Measurements from ENCODE around the gene GPR26. TPM values are rescaled to one million over a fixed set of nuclear protein-coding genes. Genes with fewer than 3 reads are reported as not detected.

Gene GPR26
- total and polyA plus RNA-seq, 2 of the 4 experiments (the other 2 are of a cell fraction) = not detected

GRCh38 chr10:123706236-123706635 is 40.1 kb downstream of the GPR26 start:
- TF ChIP-seq USF2 (IDR thresholded peaks at IDR 0.05; ENCODE audit: low read depth, low read length) (no peak), CEBPB (IDR thresholded peaks at IDR 0.05; ENCODE audit: low read depth, low read length) (no peak), RCOR1 (IDR thresholded peaks at IDR 0.05; ENCODE audit: insufficient replicate concordance, low read length) (no peak), RFX5 (IDR thresholded peaks at IDR 0.05; ENCODE audit: low read depth, low read length) (no peak), CHD1 (IDR thresholded peaks at IDR 0.05; ENCODE audit: low read depth, low read length) (no peak), BHLHE40 (IDR thresholded peaks at IDR 0.05; ENCODE audit: low read depth, low read length) (no peak), SMC3 (IDR thresholded peaks at IDR 0.05; ENCODE audit: low read depth, low read length) (no peak), POLR2A (IDR thresholded peaks at IDR 0.05; ENCODE audit: low read depth, low read length) (no peak), RAD21 (IDR thresholded peaks at IDR 0.05; ENCODE audit: low read length) (no peak), MAFK (IDR thresholded peaks at IDR 0.05; ENCODE audit: low read depth, low read length) (no peak), ELK1 (IDR thresholded peaks at IDR 0.05; ENCODE audit: borderline replicate concordance, low read depth, low read length) (no peak), MXI1 (IDR thresholded peaks at IDR 0.05; ENCODE audit: borderline replicate concordance, low read depth, low read length) (no peak), CTCF (conservative IDR thresholded peaks at IDR 0.05; ENCODE audit: low read depth, low read length) (no peak), FOS (IDR thresholded peaks at IDR 0.05; ENCODE audit: low read depth, low read length) (no peak), NFE2L2 (IDR thresholded peaks at IDR 0.05; ENCODE audit: low read depth, low read length) (no peak), MAZ (IDR thresholded peaks at IDR 0.05; ENCODE audit: borderline replicate concordance, low read depth, low read length) (no peak)
- CTCF ChIA-PET = no interaction called here
- H4K8ac ChIP-seq (ENCODE audit: low read depth in 2 of 2, low read length in 2 of 2) = no peak overlapping the region

More at GRCh38 chr10:123706236-123706635, 40.1 kb downstream of the GPR26 start:
- Histone ChIP-seq H4K91ac (ENCODE audit: insufficient read depth, low read depth, low read length) (no peak overlapping the region), H3K4ac (ENCODE audit: low read depth, low read length) (no peak overlapping the region), H4K5ac (ENCODE audit: low read depth, low read length) (no peak overlapping the region), H3K36me3 (ENCODE audit: control insufficient read depth, insufficient read depth, low read length) (no peaks in the 10 kb centered on the region), H3K4me3 (ENCODE audit: insufficient read depth, low read depth, low read length) (no peak overlapping the region), H3K14ac (replicated peaks; ENCODE audit: low read depth, low read length) (no peak overlapping the region), H2AK5ac (ENCODE audit: low read depth, low read length) (no peak overlapping the region), H3K79me1 (ENCODE audit: low read depth in 1 of 2, low read length in 2 of 2) (no peaks in the 10 kb centered on the region), H2AFZ (replicated peaks; ENCODE audit: low read length, poor library complexity) (no peak overlapping the region), H4K20me1 (ENCODE audit: insufficient read depth, low read length) (no peaks in the 10 kb centered on the region), H3K27me3 (ENCODE audit: control insufficient read depth, insufficient read depth, low read length) (no peaks in the 10 kb centered on the region), H3K9me1 (ENCODE audit: insufficient read depth, low read length) (no peaks in the 10 kb centered on the region), H3K9me3 (ENCODE audit: control insufficient read depth, insufficient read depth, low read length) (peaks cover 45% of the 10 kb centered on the region), H2BK20ac (ENCODE audit: low read depth, low read length) (no peak overlapping the region), H3K4me2 (ENCODE audit: low read depth, low read length) (no peak overlapping the region), H3K23ac (ENCODE audit: low read depth, low read length) (no peak overlapping the region), H3K9ac (ENCODE audit: low read depth, low read length) (no peak overlapping the region), H3K4me1 (ENCODE audit: control insufficient read depth, insufficient read depth, low read length) (no peaks in the 10 kb centered on the region), H2BK120ac (ENCODE audit: low read depth, low read length) (no peak overlapping the region), H2BK15ac (ENCODE audit: low read depth, low read length) (no peak overlapping the region), H3K56ac (ENCODE audit: extremely low read depth, insufficient read depth, low read length) (no peak overlapping the region), H3K27ac (ENCODE audit: insufficient read depth, low read length) (no peak overlapping the region), H2BK5ac (ENCODE audit: low read depth, low read length, poor library complexity, severe bottlenecking) (no peak overlapping the region), H2AK9ac (replicated peaks; ENCODE audit: low read depth, low read length, poor library complexity) (no peak overlapping the region), H3K18ac (ENCODE audit: low read depth, low read length) (no peak overlapping the region)
- POLR2A ChIA-PET (ENCODE audit: unreplicated experiment) = no interaction called here
- no CpG with 5 or more reads among the region's 4 CpGs for WGBS, 2 experiments (ENCODE audit: extremely low coverage in 2 of 2, insufficient read length in 1 of 2)
- in situ Hi-C loops (cut with MboI; ENCODE audit: low sequenced_read_pairs) (no loop called here), intact Hi-C loops (cut with micrococcal nuclease) (no loop called here), dilution Hi-C loops (cut with HindIII; ENCODE audit: low sequenced_read_pairs, unreplicated experiment) (no loop called here)
- no peak for DNase-seq
- no peak for ATAC-seq (ENCODE audit: low read depth)
- BruUV-seq (replicated peaks) = no TSS peak

Measured in IMR-90 (cell line).